Measurements from ENCODE around the gene UPB1.
A peak's percentile ranks its signal among the peaks of the same experiment; 100 is the strongest.

DNA sequence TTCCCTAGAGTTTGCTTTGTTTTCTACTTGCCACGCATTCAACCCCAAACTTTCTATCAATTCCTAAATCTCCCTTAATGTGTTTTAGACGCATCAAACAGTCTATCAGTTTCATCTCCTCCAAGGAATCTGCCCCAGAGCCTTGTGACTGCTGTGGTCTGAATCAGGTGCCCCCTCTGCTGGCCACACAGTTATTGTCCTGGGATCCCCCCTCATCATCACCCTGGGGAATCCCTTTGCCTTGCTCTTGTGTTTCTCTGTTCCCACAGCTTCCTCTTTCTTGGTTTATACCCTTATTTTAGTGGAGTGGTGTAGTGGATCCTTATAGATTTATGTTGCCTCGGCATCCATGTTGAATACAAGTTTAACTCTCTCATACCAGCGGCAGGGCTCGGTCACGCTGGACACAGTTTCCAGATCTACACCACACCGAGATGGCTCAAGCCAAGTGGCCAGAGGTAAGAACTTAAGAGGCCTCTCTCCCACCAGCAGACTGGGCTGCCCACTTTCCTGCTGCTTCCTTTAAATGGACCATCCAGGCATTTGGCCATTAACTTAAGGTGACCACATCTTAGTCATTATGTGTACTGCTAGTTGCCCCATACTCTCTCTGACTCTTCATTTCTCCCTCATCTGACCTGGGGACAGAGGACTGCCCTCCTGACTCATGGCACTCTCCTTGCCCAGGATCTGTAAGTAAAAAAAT, 8.2 kb downstream of the UPB1 start:
- TF ChIP-seq, protein P1, sequence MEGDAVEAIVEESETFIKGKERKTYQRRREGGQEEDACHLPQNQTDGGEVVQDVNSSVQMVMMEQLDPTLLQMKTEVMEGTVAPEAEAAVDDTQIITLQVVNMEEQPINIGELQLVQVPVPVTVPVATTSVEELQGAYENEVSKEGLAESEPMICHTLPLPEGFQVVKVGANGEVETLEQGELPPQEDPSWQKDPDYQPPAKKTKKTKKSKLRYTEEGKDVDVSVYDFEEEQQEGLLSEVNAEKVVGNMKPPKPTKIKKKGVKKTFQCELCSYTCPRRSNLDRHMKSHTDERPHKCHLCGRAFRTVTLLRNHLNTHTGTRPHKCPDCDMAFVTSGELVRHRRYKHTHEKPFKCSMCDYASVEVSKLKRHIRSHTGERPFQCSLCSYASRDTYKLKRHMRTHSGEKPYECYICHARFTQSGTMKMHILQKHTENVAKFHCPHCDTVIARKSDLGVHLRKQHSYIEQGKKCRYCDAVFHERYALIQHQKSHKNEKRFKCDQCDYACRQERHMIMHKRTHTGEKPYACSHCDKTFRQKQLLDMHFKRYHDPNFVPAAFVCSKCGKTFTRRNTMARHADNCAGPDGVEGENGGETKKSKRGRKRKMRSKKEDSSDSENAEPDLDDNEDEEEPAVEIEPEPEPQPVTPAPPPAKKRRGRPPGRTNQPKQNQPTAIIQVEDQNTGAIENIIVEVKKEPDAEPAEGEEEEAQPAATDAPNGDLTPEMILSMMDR (IDR thresholded peaks at IDR 0.05) = peak; percentile 16 to 55 (median 44)
- TF ChIP-seq POLR2A (IDR thresholded peaks at IDR 0.05) (no peak), EP300 (IDR thresholded peaks at IDR 0.05) (no peak), POLR2AphosphoS5 (IDR thresholded peaks at IDR 0.05) (no peak)

Measured in sigmoid colon (tissue), 4 donors.